Measurements from ENCODE around the gene ISOC2.
"Not testable (repeated sequence)": the region's sequence is repeated elsewhere in the genome, so short reads cannot be mapped to it uniquely, and the experiment has no call there.

ISOC2 gene

DNA sequence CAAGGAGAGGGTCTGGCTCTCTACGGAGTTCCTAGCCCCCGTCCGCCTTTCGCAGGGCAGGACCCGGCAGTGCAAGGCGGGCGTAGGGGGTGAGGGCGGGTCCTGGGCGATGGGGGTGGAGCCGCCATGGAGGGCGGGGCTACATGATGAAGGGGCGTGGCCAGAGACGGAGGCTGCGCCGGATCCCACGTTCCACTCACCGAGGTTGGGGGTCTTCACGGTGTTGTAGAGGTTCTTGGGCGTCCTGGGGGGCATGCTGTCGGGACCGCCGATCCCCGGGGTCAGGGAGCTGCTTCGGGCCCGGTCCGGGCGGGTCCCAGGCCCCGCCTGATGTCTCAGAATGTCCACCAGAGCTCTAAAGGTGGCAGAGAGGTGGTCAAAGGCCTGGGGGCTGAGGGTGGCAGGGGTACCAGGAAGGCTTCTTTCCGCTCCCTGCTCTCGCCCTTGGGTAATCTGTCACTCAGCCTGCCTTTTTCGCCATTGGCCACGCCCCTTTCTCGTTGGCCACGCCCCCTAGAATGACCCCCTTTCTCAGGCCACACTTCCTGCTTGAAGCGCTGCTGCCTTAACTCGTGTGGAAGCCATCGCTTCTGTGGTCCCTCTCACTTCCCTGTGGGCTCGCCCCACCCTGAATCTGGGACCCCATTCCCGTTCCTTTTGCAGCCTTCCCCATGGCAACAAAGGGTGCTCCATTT, 20.9 kb downstream of the ISOC2 start:
- DNase-seq (ENCODE audit: low read depth in 2 of 2), result peak in 1 of 2 donors; percentile 30

DNA sequence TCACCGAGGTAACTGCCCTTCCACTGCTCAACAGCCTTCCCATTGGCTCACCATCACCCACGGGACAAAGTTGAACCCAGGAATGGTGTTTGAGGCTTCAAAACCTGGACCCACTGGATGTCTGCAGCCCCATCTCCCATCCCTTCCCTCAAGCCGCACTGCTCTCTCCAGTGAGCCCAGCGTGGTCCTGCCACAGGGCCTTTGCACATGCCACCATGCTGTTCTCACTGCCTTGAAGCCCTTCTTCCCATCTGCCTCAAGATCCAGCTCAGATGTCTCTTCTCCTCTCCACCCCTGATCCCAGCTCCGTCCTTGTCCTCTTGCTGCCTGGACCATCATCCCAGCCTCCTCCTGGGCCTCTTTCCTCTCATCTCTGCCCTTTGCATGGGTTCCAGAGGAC, 22.4 kb downstream of the ISOC2 start:
- DNase-seq (ENCODE audit: low read depth in 2 of 2), result no peak

DNA sequence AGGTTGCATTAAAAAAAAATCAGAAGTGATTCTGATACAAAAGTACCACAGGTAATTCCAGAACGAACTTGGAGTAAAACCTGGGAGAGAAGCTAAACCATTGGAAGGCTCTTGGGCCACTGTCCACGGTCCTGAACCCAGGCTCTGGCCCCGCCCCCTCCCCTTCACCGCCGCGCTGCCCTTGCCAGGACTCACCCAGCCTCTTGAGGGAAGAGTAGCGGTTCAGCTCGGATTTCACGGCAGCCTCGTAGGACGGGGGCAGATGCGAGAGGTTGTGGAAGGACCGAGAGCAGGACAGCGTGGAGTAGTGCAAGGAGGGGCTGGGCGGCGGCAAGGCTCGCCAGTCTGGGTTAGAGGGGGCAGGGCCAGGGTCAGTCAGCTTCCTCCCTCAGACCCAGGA, 24.0 kb downstream of the ISOC2 start:
- DNase-seq (ENCODE audit: low read depth in 2 of 2), result no peak

DNA sequence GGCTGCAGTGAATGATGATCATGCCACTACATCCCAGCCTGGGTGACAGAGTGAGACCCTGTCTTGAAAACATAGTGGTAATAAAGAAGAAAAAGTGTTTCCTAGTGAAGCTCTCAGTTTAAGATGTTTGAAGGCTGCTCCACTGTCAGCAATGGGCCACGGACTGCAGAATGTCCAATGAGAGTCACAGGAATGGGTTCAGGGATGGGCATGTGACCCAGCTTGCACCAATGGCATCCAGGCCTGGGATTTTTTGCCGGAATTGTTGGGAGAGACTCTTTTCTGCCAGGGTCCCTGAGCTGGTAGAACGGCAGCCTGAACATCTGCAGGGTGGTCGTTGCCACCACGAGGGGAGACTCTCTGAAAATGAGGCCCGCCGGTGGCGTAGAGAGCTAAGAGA, 24.6 kb downstream of the ISOC2 start:
- no peak for DNase-seq (ENCODE audit: low read depth in 2 of 2)

DNA sequence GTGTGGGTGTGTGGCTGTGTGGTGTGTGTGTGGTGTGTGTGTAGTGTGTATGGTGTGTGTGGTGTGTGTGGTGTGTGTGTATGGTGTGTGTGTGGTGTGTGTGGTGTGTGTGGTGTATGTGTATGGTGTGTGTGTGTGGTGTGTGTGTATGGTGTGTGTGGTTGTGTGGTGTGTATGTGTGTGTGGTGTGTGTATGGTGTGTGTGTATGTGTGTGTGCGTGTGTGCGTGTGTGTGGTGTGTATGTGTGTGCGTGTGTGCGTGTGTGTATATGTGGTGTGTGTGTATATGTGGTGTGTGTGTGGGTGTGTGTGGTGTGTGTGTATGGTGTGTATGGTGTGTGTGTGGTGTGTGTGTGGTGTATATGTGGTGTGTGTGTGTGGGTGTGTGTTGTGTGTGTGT, 26.4 kb downstream of the ISOC2 start:
- no peak for DNase-seq (ENCODE audit: low read depth in 2 of 2)

DNA sequence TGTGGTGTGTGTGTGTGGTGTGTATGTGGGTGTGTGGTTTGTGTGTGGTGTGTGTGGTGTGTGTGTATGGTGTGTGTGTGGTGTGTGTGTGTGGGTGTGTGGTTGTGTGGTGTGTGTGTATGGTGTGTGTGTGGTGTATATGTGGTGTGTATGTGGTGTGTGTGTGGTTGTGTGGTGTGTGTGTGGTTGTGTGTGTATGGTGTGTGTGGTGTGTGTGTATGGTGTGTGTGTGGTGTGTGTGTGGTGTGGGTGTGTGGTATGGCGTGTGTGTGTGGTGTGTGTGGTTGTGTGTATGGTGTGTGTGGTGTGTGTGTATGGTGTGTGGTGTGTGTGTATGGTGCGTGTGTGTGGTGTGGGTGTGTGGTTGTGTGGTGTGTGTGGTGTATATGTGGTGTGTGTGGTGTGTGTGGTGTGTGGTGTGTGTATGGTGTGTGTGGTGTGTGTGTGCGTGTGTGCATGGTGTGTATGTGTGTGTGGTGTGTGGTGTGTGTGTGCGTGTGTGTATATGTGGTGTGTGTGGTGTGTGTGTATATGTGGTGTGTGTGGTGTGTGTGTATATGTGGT, 27.0 kb downstream of the ISOC2 start:
- DNase-seq (ENCODE audit: low read depth in 2 of 2), result no peak

DNA sequence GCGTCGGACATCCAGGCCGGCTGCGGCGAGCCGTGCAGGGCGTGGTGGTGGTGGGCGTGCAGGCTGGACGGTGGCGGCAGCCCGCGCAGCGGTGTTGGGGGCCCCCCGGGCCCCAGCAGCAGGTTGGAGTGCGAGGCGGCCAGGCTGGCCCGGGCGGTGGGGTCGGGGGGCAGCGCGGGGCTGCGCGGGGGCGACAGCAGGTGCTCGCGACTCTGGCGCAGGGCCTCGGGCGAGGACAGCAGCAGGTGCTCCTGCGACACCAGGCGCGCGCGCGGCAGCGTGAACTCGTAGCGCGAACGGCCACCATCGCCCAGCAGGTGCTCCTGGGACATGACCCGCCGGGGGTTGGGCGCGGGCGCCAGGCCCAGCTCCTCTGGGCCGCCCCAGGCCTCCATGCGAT, 28.1 kb downstream of the ISOC2 start:
- DNase-seq (ENCODE audit: low read depth in 2 of 2), result no peak

DNA sequence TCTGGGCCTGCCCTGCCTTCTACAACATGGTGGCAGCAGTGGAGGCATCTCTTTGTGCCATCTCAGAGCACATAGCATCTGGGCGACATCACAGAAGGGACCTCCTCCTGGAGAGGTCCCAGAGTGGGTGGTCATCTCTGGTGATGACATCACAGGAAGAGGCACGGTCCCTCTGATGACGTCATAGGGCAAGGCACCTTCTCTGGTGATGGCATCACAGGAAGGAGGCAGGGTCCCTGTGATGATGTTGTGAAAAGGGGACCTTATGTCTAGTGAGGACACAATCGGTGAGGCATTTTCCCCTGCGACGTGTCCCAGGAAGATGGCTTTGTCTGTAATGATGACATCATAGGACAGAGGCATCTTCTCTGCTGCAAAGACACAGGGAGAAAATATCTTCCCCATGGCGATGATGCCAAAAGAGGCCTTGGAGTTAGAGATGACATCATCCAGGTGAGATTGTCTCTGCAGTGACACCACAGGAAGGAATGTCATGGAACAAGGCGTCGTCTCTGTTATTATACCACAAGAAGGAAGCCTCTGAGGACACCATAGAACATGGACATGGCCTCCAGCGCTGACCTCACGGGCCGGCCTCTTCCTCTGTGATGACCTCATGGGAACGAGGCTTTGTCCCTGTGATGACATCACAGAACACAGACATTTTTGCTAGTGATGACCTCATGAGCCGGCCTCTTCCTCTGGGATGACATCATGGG, 29.0 kb downstream of the ISOC2 start:
- DNase-seq (ENCODE audit: low read depth in 2 of 2), result no peak

DNA sequence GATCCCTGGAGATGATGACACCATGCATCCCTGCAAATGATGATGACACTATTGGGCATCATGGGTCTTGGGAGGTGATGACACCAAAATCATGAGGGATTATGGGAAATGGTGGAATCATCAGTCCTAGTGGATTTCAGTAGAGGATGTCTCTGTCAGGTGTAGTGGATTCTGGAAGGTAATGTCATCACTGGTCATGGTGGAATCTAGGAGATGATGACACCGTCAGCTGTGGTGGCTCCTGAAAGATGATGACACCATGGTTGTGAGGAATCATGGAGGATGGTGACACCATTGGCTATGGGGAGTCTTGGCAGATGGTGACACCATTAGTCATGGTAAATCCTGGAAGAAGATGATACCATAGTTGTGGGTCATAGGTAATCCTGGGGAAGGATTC, 30.3 kb downstream of the ISOC2 start:
- DNase-seq (ENCODE audit: low read depth in 2 of 2), result no peak

DNA sequence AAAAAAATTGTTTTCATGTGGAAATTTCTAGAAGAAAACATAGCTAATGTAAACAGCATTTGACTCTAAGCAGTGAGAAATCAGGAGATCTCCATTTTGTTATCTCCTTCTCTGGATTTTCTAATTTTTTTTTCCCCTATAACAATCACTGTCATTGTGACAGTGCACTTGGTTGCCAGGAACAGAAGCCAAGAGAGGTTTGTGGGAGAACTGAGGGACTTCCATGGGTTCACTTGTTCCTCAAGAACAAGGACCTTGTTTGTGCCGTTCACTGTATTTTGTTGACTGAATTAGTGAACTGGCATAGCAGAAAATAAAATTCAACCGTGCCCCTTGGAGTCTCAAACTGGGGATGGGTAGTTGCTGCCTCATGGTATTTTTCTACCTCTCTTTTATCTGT, 35.4 kb downstream of the ISOC2 start:
- no peak for DNase-seq (ENCODE audit: low read depth in 2 of 2)

DNA sequence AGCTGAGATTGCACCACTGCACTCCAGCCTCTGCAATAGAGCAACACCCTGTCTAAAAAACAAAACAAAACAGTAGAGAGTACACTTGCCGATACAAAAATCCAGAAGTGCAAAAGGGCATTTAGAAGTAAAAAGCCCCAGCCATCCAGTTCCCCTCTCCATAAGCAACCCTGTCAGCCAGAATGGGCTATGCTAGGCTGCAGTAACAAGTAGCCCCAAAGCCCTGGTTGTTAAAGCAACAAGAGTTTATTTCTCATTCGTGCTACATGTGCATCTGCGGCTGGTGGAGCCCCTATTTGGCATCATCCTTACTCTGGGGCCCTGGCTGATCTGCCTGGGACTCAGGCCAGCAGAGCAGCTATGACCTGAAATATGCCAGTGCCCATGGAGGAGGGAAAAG, 36.9 kb downstream of the ISOC2 start:
- DNase-seq (ENCODE audit: low read depth in 2 of 2), result no peak

DNA sequence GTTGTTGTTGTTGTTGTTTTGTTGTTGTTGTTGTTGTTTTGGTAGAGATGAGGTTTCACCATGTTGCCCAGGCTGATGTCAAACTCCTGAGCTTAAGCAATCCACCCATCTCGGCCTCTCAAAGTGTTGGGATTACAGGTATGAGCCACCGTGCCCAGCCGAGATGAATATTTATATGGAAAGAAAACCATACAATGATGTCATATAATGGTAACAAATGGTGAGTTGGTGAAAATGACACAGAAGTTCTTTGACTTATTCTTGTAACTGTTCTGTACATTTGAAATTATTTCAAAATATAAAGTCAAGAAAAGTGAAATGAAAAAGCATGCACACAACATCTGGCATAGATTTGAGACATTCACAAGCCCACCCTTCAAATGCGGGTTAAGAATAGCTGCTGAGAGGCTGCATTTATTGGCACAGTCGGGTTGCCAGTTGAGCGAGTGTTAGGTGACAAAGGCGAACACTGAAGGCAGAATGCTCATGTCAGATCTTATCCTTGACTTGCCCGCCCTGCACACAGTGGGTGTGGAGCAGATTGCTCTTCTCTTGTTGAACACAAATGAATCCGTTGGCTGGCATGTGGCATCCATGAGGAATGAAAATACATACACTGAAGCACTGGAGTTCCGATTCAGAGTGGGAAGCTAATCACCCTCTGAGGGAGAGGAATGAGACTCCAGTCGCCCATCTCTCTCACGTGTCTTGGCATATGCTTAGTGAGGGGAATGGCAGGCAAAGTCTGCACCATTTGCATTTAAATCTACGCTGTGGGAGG, 38.0 kb downstream of the ISOC2 start:
- no peak for DNase-seq (ENCODE audit: low read depth in 2 of 2)

DNA sequence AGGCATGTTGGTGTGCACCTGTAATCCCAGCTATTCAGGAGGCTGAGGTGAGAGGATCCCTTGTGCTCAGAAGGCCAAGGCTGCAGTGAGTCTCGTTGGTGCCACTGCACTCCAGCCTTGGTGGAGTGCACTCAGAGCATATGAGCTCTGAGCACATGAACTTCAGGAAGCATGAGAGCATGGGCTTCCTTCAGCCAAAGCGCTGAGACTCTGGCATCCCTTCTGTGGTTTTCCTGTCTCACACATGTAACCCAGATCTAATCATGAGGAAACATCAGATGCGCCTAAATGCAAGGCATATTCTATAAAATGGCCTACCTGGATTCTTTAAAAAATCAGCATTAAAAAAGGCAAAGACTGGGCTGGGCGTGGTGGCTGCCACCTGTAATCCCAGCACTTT, 40.2 kb downstream of the ISOC2 start:
- DNase-seq (ENCODE audit: low read depth in 2 of 2), result not testable (repeated sequence)

DNA sequence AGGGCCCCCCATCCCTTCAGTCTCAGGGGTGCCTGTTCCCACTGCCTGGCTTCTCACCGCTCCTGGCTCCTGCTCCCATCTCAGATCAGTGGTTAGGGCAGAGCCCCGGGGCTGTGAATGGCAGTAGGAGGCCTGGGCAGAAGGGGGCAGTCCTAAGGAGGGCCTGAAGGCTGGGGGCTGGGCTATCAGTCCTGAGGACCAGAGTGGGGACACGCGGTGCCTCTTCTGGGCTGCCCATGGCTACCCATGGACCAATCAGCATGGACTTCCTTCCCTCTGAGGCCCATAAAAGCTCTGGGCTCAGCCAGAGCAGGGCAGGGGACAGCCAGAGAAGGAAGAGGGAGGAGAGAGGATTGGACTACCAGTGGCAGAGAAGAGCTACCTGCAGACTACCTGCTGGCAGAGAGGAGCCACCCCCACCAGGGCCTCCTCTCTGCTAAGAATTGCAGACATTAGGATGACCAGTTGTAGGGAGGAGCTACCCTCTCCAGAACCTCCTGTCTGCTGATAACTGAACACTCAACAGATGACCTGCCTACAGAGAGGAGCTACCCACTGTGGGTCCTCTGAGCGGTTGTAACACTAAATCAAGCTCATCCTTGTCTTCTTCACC, 41.7 kb downstream of the ISOC2 start:
- DNase-seq (ENCODE audit: low read depth in 2 of 2), result no peak

DNA sequence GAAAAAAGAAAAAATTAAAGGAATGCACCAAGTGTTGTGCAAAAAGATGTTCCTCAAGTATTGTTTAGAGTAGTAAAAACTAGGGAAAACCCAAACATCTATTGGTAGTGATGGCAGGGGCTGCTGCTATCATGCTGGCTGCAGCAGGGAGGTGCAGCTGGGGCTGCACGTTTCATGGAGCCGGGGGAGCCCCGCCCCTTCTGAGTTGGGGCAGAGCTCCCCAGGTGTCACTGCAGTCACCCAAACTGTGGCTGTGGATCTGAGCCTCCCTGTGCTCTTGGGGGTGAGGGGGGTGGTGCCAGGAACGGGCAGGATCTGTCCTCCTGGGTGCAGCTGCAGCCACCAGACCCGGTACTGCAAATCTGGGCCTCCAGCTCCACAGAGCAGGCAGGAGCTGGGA, 42.3 kb downstream of the ISOC2 start:
- no peak for DNase-seq (ENCODE audit: low read depth in 2 of 2)

DNA sequence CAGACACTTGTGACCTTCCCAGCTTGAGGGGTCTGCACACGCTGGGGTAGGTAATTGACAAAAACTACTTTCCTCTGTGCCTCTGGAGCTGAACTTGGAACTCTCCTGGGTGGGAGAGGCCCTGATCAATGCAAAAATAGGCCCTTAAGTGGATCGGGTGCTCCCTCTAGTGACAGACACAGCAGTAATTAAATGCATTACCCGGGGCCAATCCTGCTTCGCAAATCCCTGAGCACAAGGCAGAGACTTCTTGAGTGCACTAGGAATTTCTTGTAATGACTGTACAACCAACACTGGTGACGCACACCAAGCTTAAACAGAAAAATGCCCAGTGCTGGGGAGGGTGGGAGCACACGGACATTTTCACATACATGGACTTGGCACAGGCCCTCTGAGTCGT, 43.3 kb downstream of the ISOC2 start:
- DNase-seq (ENCODE audit: low read depth in 2 of 2), result peak in 1 of 2 donors; percentile 39

DNA sequence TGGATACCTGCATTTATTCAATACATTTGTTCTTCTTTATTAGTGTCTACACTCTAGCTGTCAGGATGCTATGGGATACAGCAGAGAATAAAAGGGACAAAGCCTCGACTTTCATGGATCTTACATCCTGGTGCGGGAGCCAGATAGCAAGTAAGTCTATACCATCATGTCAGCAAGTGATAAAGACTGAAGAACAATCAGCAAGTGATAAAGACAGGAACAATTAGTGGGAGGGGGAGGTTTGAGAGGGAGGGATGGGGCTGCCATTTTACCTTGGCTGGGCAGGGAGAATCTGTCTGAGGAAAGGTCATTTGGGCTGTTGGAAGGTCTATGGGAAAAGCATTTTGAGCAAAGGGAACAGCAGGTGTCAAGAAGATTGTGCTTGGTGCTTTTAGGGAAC, 51.3 kb downstream of the ISOC2 start:
- no peak for DNase-seq (ENCODE audit: low read depth in 2 of 2)

DNA sequence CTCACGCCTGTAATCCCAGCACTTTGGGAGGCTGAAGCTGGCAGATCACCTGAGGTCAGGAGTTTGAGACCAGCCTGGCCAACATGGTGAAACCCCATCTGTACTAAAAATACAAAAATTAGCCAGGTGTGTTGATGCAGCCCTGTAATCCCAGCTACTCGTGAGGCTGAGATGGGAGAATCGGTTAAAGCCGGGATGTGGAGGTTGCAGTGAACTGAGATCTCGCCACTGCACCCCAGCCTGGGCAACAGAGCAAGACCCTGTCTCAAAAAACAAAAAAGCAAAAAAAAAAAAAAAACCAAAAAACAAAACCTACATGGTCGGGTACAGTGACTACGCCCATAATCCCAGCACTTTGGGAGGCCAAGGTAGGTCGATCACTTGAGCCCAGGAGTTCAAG, 52.3 kb downstream of the ISOC2 start:
- DNase-seq (ENCODE audit: low read depth in 2 of 2), result not testable (repeated sequence)

DNA sequence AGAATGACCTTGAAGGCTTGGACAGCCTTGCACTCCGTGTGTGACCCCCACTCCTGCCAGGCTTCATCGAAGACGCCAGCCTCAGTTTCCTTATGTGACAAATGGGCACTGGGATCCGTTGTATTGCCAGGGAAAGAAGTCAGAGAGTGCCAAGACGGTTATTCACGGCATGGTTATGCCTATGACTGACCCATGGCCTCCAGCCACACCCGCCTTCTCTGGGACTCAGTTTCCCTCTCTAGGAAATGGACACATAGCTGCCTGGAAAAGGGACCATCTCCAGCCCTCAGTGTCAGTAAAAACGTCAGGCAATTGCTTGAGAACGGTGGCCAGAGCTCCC, 52.9 kb downstream of the ISOC2 start:
- no peak for DNase-seq (ENCODE audit: low read depth in 2 of 2)

DNA sequence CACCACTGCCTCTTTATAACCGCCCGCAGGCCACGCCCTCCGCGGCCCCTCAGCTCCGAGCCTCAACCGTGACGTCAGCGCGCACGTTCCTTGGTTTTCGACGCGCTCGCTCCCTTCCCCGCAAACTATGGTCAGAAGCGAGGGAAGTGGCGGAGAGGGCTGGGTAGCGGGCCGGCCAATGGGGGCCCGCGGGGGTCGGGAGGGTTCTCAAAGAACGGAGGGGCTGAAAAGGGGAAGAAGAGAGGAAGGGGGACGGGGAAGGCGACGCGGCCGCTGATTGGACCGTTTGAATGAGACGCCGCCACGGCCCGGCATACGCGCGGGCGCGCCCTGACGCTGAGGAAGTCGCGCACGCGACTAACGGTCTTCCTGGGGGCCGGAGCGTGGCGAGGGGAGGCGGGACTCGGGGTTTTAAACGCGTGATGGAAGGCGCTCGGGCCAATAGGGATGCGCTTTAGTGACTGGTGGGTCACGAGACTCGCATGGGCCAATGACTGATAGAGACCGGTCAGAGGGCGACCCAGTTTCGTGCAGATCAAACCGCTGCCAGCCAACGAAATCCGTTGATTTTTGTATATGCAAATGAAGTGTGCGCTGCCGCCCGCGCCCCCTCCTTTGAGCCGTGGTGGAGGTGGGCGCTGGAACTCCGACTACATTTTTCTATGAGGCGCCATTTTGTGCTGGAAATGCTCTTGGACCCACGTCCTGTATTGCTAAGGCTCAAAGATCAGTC, 53.5 kb downstream of the ISOC2 start:
- peak; percentile 93 to 96 for DNase-seq (ENCODE audit: low read depth in 2 of 2)

DNA sequence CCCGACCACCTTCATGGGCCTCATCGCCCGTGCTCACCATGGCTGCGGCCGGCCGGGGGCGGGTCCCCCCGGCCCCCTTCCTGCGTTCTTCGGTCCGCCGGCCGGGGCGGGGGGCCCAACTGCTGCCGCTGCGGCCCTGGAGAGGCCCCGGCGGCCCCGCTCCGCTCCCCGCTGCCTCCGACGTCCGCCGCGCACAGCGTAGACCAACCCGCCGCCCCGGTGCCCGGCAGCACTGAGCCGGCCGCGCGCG, 54.0 kb downstream of the ISOC2 start, which contains the start of gene UBE2S:
Gene UBE2S, minus strand, starts transcription at position 239 of the 250 bp plus-strand sequence. Its CDS starts 199 bp downstream, at position 40.
- DNase-seq (ENCODE audit: low read depth in 2 of 2), result not testable (repeated sequence)
